NCI-H460 (cell line): ENCODE data around the gene PSME3. TPM values are rescaled to one million over a fixed set of nuclear protein-coding genes. Genes with fewer than 3 reads are reported as not detected.

Experiments
- small RNA-seq, 2 experiments: library from RNA; depleted of rRNA; stranded (forward); fragments of <200 nt; gene quantifications; one replicate each; pipeline ENCODE3, GENCODE V24; 2014
- total RNA-seq: library from RNA; depleted of rRNA; stranded (reverse); fragments of >200 nt; shearing (Covaris generic); gene quantifications from 2 replicates; pipeline ENCODE4 v1.2.3, GENCODE V29; 2014; rRNA removed

PSME3 gene
- total RNA-seq, 1 experiment from 2014 or later: 152 TPM

Small RNAs within 50 kb of the gene (small RNA-seq; reads per million reads assigned to genes)
- gene MIR6781 (0 to 0.06 reads per million in 2 experiments), gene RNU6-287P (0 reads per million in 2 experiments)

Other genes starting within 250 kb of the PSME3 start
- gene RETREG3, start 224.0 kb upstream of the PSME3 start, total RNA-seq: 32.2 and 35.5 TPM in 2 replicates
- gene TUBG1, start 223.7 kb upstream of the PSME3 start, total RNA-seq: 62.1 and 78.8 TPM in 2 replicates
- 10.2 and 11.5 TPM in 2 replicates for gene TUBG2, start 174.1 kb upstream of the PSME3 start, total RNA-seq
- 18.3 and 19.4 TPM in 2 replicates for gene PLEKHH3, start 156.4 kb upstream of the PSME3 start, total RNA-seq
- 0.30 and 0.66 TPM in 2 replicates for gene CCR10, start 151.6 kb upstream of the PSME3 start, total RNA-seq
- gene CNTNAP1, start 150.9 kb upstream of the PSME3 start, total RNA-seq: 6.7 and 6.8 TPM in 2 replicates
- 21.0 and 33.8 TPM in 2 replicates for gene EZH1, start 88.4 kb upstream of the PSME3 start, total RNA-seq
- 0.63 and 0.74 TPM in 2 replicates for gene RAMP2, start 72.2 kb upstream of the PSME3 start, total RNA-seq
- gene VPS25, start 59.9 kb upstream of the PSME3 start, total RNA-seq: 98.9 and 99.5 TPM in 2 replicates
- gene WNK4, start 52.8 kb upstream of the PSME3 start, total RNA-seq: 0.61 and 0.64 TPM in 2 replicates
- gene COA3, start 34.7 kb upstream of the PSME3 start, total RNA-seq: 53.0 and 64.3 TPM in 2 replicates
- 0.17 and 0.98 TPM in 2 replicates for gene CNTD1, start 34.5 kb upstream of the PSME3 start, total RNA-seq
- gene BECN1, start 9.1 kb upstream of the PSME3 start, total RNA-seq: 80.6 and 88.8 TPM in 2 replicates
- gene AOC2, start 11.2 kb downstream of the PSME3 start, total RNA-seq: 4.5 and 4.7 TPM in 2 replicates
- gene AOC3, start 17.8 kb downstream of the PSME3 start, total RNA-seq: 1.2 and 1.4 TPM in 2 replicates
- gene G6PC1, start 67.4 kb downstream of the PSME3 start, total RNA-seq: not detected in 2 replicates
- 33.0 and 38.7 TPM in 2 replicates for gene AARSD1, start 131.1 kb downstream of the PSME3 start, total RNA-seq
- 0.12 TPM in 1 of 2 replicates, not detected in the other for gene PTGES3L, start 146.7 kb downstream of the PSME3 start, total RNA-seq
- gene RUNDC1, start 147.2 kb downstream of the PSME3 start, total RNA-seq: 7.9 and 10.9 TPM in 2 replicates
- 2,857 and 2,900 TPM in 2 replicates for gene RPL27, start 165.0 kb downstream of the PSME3 start, total RNA-seq
- gene IFI35, start 173.4 kb downstream of the PSME3 start, total RNA-seq: 22.3 and 26.0 TPM in 2 replicates
- gene VAT1, start 189.0 kb downstream of the PSME3 start, total RNA-seq: 164 and 168 TPM in 2 replicates
- not detected in 2 replicates for gene RND2, start 191.8 kb downstream of the PSME3 start, total RNA-seq